WERI-Rb-1 (cell line): ENCODE measurements around the gene SEPTIN7.
"Not testable (repeated sequence)": the region's sequence is repeated elsewhere in the genome, so short reads cannot be mapped to it uniquely, and the experiment has no call there.

Experiments used
- DNase-seq: peaks from one replicate; pipeline ENCODE4 v3.0.0-alpha.2; 2020
- H3K27ac ChIP-seq: fragments of 250-450 bp; sonication (Bioruptor Pico); 2 replicates; pipeline ENCODE4 v1.5.1; 2020; ENCODE audit warnings: mild to moderate bottlenecking, moderate library complexity
- H3K27me3 ChIP-seq: fragments of 250-450 bp; sonication (Bioruptor Pico); 2 replicates; pipeline ENCODE4 v1.5.1; 2021; ENCODE audit warnings: mild to moderate bottlenecking, low read depth, moderate library complexity; ENCODE audit not compliant: insufficient read depth, severe bottlenecking
- H3K36me3 ChIP-seq: fragments of 250-450 bp; sonication (Bioruptor Pico); 2 replicates; pipeline ENCODE4 v1.5.1; 2020; ENCODE audit warnings: mild to moderate bottlenecking, moderate library complexity
- H3K4me3 ChIP-seq: 2 replicates; pipeline ENCODE4 v1.5.1; 2011; ENCODE audit warnings: low read depth, mild to moderate bottlenecking, control low read depth, low read length
- H3K9me3 ChIP-seq: fragments of 250-450 bp; sonication (Bioruptor Pico); 2 replicates; pipeline ENCODE4 v1.5.1; 2021; ENCODE audit warnings: mild to moderate bottlenecking, moderate library complexity; ENCODE audit not compliant: severe bottlenecking
- TF ChIP-seq, protein P1 (sequence below): IDR thresholded peaks from 2 replicates; pipeline ENCODE4 v1.5.1; 2011; ENCODE audit warnings: low read depth, mild to moderate bottlenecking, control low read depth, inconsistent platforms, low read length

SEPTIN7 gene

DNA sequence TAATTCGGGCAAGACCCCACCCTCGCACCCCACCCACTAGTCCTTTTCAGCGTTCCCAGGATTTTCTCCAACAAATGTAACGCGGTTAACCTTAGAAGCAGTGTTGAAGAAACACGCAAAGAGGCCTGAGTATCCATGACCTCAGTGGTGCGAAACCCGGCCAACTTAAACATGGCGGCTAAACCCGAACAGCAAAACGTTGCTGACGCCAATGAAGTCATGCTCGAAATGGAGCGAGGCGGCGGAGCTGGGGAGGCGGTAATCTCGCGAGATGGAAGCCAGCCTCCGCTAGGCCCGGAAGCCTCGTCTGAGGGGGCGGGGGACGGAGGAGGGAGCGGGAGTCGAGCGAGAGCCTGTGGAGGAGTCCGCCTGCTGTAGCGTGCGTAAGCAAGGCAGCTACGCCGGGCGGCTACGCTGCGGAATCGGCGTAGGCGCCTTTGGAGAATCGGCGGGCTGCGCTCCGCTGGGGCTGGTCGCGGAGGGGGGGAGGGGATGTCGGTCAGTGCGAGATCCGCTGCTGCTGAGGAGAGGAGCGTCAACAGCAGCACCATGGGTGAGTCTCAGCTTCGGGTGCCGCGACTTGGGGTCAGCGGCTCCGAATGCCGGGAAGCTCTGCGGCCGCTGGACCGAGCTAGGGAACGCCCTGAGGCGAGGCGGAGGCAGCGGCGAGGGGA is at the start of gene SEPTIN7:
TSS of gene SEPTIN7 (plus strand) at position 340 of the 674 bp plus-strand sequence. CDS start at position 493, 153 bp downstream.
- Histone ChIP-seq H3K27ac (peak within 1 kb of the TSS; percentile 98), H3K36me3 (peaks cover 8% of the 10 kb centered on the region), H3K9me3 (no peaks in the 10 kb centered on the region), H3K4me3 (peak within 1 kb of the TSS; percentile 98), H3K27me3 (no peaks in the 10 kb centered on the region)
- TF ChIP-seq, protein P1, sequence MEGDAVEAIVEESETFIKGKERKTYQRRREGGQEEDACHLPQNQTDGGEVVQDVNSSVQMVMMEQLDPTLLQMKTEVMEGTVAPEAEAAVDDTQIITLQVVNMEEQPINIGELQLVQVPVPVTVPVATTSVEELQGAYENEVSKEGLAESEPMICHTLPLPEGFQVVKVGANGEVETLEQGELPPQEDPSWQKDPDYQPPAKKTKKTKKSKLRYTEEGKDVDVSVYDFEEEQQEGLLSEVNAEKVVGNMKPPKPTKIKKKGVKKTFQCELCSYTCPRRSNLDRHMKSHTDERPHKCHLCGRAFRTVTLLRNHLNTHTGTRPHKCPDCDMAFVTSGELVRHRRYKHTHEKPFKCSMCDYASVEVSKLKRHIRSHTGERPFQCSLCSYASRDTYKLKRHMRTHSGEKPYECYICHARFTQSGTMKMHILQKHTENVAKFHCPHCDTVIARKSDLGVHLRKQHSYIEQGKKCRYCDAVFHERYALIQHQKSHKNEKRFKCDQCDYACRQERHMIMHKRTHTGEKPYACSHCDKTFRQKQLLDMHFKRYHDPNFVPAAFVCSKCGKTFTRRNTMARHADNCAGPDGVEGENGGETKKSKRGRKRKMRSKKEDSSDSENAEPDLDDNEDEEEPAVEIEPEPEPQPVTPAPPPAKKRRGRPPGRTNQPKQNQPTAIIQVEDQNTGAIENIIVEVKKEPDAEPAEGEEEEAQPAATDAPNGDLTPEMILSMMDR = no peak
- DNase-seq = peak; percentile 98

GRCh38 chr7:35752742-35753141 is 48.1 kb upstream of the SEPTIN7 start:
- no peaks in the 10 kb centered on the region for H3K27me3 ChIP-seq
- no peaks in the 10 kb centered on the region for H3K9me3 ChIP-seq
- TF ChIP-seq, protein P1 = no peak
- no peak overlapping the region for H3K4me3 ChIP-seq
- H3K36me3 ChIP-seq = no peaks in the 10 kb centered on the region
- peak; percentile 21 for DNase-seq
- H3K27ac ChIP-seq = no peak overlapping the region

GRCh38 chr7:35753761-35754603 is 46.9 kb upstream of the SEPTIN7 start:
- no peak for DNase-seq
- H3K36me3 ChIP-seq = no peaks in the 10 kb centered on the region
- H3K4me3 ChIP-seq = no peak overlapping the region
- no peaks in the 10 kb centered on the region for H3K27me3 ChIP-seq
- no peak overlapping the region for H3K27ac ChIP-seq
- H3K9me3 ChIP-seq = no peaks in the 10 kb centered on the region
- TF ChIP-seq, protein P1 = no peak

- Histone ChIP-seq H3K36me3 (no peaks in the 10 kb centered on the region), H3K4me3 (no peak overlapping the region), H3K9me3 (no peaks in the 10 kb centered on the region), H3K27ac (no peak overlapping the region), H3K27me3 (no peaks in the 10 kb centered on the region)
- TF ChIP-seq, protein P1 = no peak
- no peak for DNase-seq
Observed at GRCh38 chr7:35754741-35755140, 46.1 kb upstream of the SEPTIN7 start.

DNA sequence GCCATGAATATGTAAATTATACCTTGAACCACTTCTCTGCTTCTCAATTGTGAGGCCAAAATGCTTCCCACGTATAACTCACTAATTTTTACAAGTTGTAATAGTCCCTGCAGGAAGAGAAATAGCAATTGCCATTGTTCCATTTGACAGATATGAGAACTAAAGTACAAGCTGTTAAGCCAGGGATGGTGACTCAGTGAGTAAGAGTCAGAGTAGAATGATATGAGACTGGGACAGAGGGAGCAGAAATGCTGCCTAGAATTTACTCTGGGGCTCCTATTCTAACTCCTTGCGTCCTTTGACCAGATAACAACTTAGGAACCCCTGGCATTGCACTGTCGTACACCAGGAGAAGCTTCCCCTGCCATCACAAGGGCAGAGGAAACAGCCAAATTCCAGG is 45.1 kb upstream of the SEPTIN7 start:
- TF ChIP-seq, protein P1 = no peak
- Histone ChIP-seq H3K27me3 (no peaks in the 10 kb centered on the region), H3K4me3 (no peak overlapping the region), H3K9me3 (no peaks in the 10 kb centered on the region), H3K27ac (no peak overlapping the region), H3K36me3 (no peaks in the 10 kb centered on the region)
- no peak for DNase-seq

DNA sequence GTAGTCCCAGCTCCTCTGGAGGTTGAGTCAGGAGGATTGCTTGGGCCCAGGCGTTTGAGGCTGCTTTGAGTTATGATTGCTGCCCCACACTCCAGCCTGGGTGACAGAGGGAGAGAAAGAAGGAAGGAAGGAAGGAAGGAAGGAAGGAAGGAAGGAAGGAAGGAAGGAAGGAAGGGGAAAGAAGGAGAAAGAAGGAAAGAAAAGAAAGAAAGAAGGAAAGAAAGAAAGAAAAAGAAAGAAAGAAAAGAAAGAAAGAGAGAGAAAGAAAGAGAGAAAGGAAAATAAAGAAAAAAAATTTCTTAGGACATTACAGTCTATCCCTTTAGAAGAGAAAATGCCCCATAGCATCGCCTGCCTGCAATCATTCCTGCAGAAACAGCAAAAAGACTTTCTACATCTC is 44.4 kb upstream of the SEPTIN7 start:
- H3K36me3 ChIP-seq, DNase-seq, H3K4me3 ChIP-seq, H3K27ac ChIP-seq, H3K9me3 ChIP-seq, H3K27me3 ChIP-seq: not testable (repeated sequence)
